SK-N-SH (cell line): ENCODE data around the gene SLC17A7. TPM values are rescaled to one million over a fixed set of nuclear protein-coding genes. Genes with fewer than 3 reads are reported as not detected.
A peak's percentile ranks its signal among the peaks of the same experiment; 100 is the strongest.

Experiments used
- CTCF ChIA-PET: fragments of 300-600, 350-600 bp; formaldehyde crosslinking; extraction: SDS; loops from one replicate; lab custom pipeline; 2021; lab: Yijun Ruan, JAX
- POLR2A ChIA-PET: fragments of 350-600 bp; sonication (Branson Sonifier 250); formaldehyde crosslinking; extraction: SDS; loops from one replicate; lab custom pipeline; 2020; ENCODE audit warnings: antibody characterized with exemption, inconsistent platforms; lab: Yijun Ruan, JAX
- DNase-seq: peaks from one replicate; pipeline ENCODE4 v3.0.0; 2012
- H2AFZ ChIP-seq: fragments of 200-600 bp; sonication (generic); 2 replicates; pipeline ENCODE4 v1.8.1; 2016; ENCODE audit warnings: antibody characterized with exemption, mild to moderate bottlenecking, low read depth
- H3F3A ChIP-seq: fragments of 200-600 bp; sonication (generic); replicated peaks from 2 replicates; pipeline ENCODE3; 2016; ENCODE audit warnings: antibody characterized with exemption, mild to moderate bottlenecking; ENCODE audit not compliant: insufficient read depth
- H3K27ac ChIP-seq, 2 experiments: fragments of 200-500 bp in 1 of 2; fragments of 200-600 bp in 1 of 2; sonication (Bioruptor generic) in 1 of 2; sonication (generic), shearing (Covaris generic) in 1 of 2; 2 replicates each; pipeline versions ENCODE4 v1.5.1 to v1.6.1; 2014 to 2016; ENCODE audit warnings: low read depth in 2 of 2, inconsistent platforms in 1 of 2, low read length in 1 of 2, mild to moderate bottlenecking in 1 of 2, mixed read lengths in 1 of 2
- H3K27me3 ChIP-seq: fragments of 200-600 bp; sonication (generic), shearing (Covaris generic); 2 replicates; pipeline ENCODE4 v1.6.1; 2016; ENCODE audit warnings: mixed run types; ENCODE audit not compliant: insufficient read depth
- H3K36me3 ChIP-seq, 2 experiments: fragments of 200-500 bp in 1 of 2; fragments of 200-600 bp in 1 of 2; sonication (Bioruptor generic) in 1 of 2; sonication (generic) in 1 of 2; replicated peaks in 1 of 2; 2 replicates each; pipeline versions ENCODE3 to v1.5.1; 2014 to 2016; ENCODE audit warnings: low read length in 1 of 2, mild to moderate bottlenecking in 1 of 2; ENCODE audit not compliant: insufficient read depth in 2 of 2, control insufficient read depth in 1 of 2
- H3K4me1 ChIP-seq, 2 experiments: fragments of 200-500 bp in 1 of 2; fragments of 200-600 bp in 1 of 2; sonication (Bioruptor generic) in 1 of 2; sonication (generic), shearing (Covaris generic) in 1 of 2; 2 replicates each; pipeline versions ENCODE4 v1.5.1 to v1.6.1; 2014 to 2016; ENCODE audit warnings: low read depth in 1 of 2, low read length in 1 of 2, mixed run types in 1 of 2; ENCODE audit not compliant: insufficient read depth in 2 of 2, control insufficient read depth in 1 of 2
- H3K4me2 ChIP-seq: fragments of 200-600 bp; sonication (generic), shearing (Covaris generic); 2 replicates; pipeline ENCODE4 v1.6.1; 2017; ENCODE audit warnings: mixed run types
- H3K4me3 ChIP-seq, 2 experiments: fragments of 200-500 bp in 1 of 2; fragments of 200-600 bp in 1 of 2; sonication (Bioruptor generic) in 1 of 2; sonication (generic), shearing (Covaris generic) in 1 of 2; 2 replicates each; pipeline versions ENCODE4 v1.5.1 to v1.8.1; 2014 to 2016; ENCODE audit warnings: low read depth in 2 of 2, inconsistent platforms in 1 of 2, low read length in 1 of 2, mild to moderate bottlenecking in 1 of 2, mixed read lengths in 1 of 2, moderate library complexity in 1 of 2
- H3K79me2 ChIP-seq: fragments of 200-600 bp; sonication (generic); 2 replicates; pipeline ENCODE4 v1.8.1; 2017; ENCODE audit warnings: mild to moderate bottlenecking; ENCODE audit not compliant: insufficient read depth
- H3K9ac ChIP-seq: fragments of 200-600 bp; sonication (generic); 2 replicates; pipeline ENCODE4 v1.6.1; 2017; ENCODE audit warnings: mixed run types
- H3K9me2 ChIP-seq: fragments of 200-600 bp; sonication (generic); 2 replicates; pipeline ENCODE4 v1.6.1; 2017; ENCODE audit warnings: mixed run types
- H3K9me3 ChIP-seq: fragments of 200-600 bp; sonication (generic); 2 replicates; pipeline ENCODE4 v1.6.1; 2017; ENCODE audit warnings: mixed run types, mild to moderate bottlenecking, moderate library complexity
- H4K20me1 ChIP-seq: fragments of 200-600 bp; sonication (generic); 2 replicates; pipeline ENCODE4 v1.6.1; 2017; ENCODE audit warnings: mild to moderate bottlenecking, mixed run types; ENCODE audit not compliant: insufficient read depth
- CHD2 ChIP-seq: fragments of 150-350 bp; IDR thresholded peaks from 2 replicates; pipeline ENCODE4 v1.6.1; 2018; ENCODE audit warnings: low read length; ENCODE audit not compliant: partially characterized antibody
- CTCF ChIP-seq: fragments of 200-600 bp; sonication (generic); IDR thresholded peaks from 2 replicates; pipeline ENCODE4 v1.6.1; 2017; ENCODE audit warnings: antibody characterized with exemption, mild to moderate bottlenecking, moderate library complexity
- EP300 ChIP-seq, 2 experiments: IDR thresholded peaks; 2 replicates each; pipeline versions ENCODE4 v1.4.0 to v1.6.1; 2012; ENCODE audit warnings: borderline replicate concordance in 1 of 2, low read depth in 1 of 2, low read length in 1 of 2
- EZH2phosphoT487 ChIP-seq: fragments of 200-600 bp; sonication (generic); IDR thresholded peaks from 2 replicates; pipeline ENCODE4 v1.6.1; 2017; ENCODE audit warnings: low read depth, mixed run types, mild to moderate bottlenecking, antibody characterized with exemption, moderate library complexity, borderline replicate concordance
- FOXJ3 ChIP-seq: sonication (generic); formaldehyde crosslinking; IDR thresholded peaks from 2 replicates; pipeline ENCODE4 v1.5.1; 2020; ENCODE audit warnings: mild to moderate bottlenecking, missing genetic modification reagents
- FOXM1 ChIP-seq: IDR thresholded peaks from 2 replicates; pipeline ENCODE4 v1.4.0; 2012; ENCODE audit warnings: low read depth, mild to moderate bottlenecking
- IRF3 ChIP-seq: fragments of 150-350 bp; IDR thresholded peaks from 2 replicates; pipeline ENCODE4 v1.6.1; 2016; ENCODE audit warnings: mild to moderate bottlenecking, low read depth, low read length
- MAX ChIP-seq: IDR thresholded peaks from 2 replicates; pipeline ENCODE4 v1.4.0; 2012; ENCODE audit warnings: low read depth
- MXI1 ChIP-seq: IDR thresholded peaks from 2 replicates; pipeline ENCODE4 v1.6.1; 2012; ENCODE audit warnings: mild to moderate bottlenecking, low read depth, low read length, improper control_type of control experiment
- NRF1 ChIP-seq: IDR thresholded peaks from 2 replicates; pipeline ENCODE4 v1.6.1; 2012; ENCODE audit warnings: low read depth, mild to moderate bottlenecking, low read length
- POLR2AphosphoS5 ChIP-seq: IDR thresholded peaks from 2 replicates; pipeline ENCODE4 v1.6.1; 2012; ENCODE audit warnings: low read depth, low read length
- RAD21 ChIP-seq: IDR thresholded peaks from 2 replicates; pipeline ENCODE4 v1.6.1; 2012; ENCODE audit warnings: mild to moderate bottlenecking, low read length
- RXRA ChIP-seq: IDR thresholded peaks from 2 replicates; pipeline ENCODE4 v1.4.0; 2012; ENCODE audit warnings: low read depth, mild to moderate bottlenecking, borderline replicate concordance
- SIN3A ChIP-seq: IDR thresholded peaks from 2 replicates; pipeline ENCODE4 v1.6.1; 2012; ENCODE audit warnings: low read depth, mild to moderate bottlenecking, low read length, moderate library complexity, borderline replicate concordance
- SMC3 ChIP-seq: IDR thresholded peaks from 2 replicates; pipeline ENCODE4 v1.6.1; 2012; ENCODE audit warnings: low read depth, low read length, improper control_type of control experiment
- TAF1 ChIP-seq: IDR thresholded peaks from 2 replicates; pipeline ENCODE4 v1.6.1; 2012; ENCODE audit warnings: low read depth, mild to moderate bottlenecking, low read length, moderate library complexity, borderline replicate concordance
- TEAD4 ChIP-seq: IDR thresholded peaks from 2 replicates; pipeline ENCODE4 v1.4.0; 2012; ENCODE audit warnings: mild to moderate bottlenecking, borderline replicate concordance; ENCODE audit not compliant: insufficient read depth
- YY1 ChIP-seq: IDR thresholded peaks from 2 replicates; pipeline ENCODE4 v1.4.0; 2012; ENCODE audit warnings: low read depth, mild to moderate bottlenecking
- WGBS: methylation state at CpG from one replicate; pipeline ENCODE4 v1.1.6; 2017; ENCODE audit warnings: low lambda C conversion rate; 5-methylcytosine and 5-hydroxymethylcytosine counted together
- polyA plus RNA-seq, 3 experiments: library from polyadenylated mRNA; depleted of rRNA; stranded (reverse); fragments of >200 nt; gene quantifications; 2 replicates each; pipeline ENCODE4 v1.2.3, GENCODE V29; 2012

The SLC17A7 gene
- polyA plus RNA-seq, 1 of the 3 experiments (the other 2 are of a cell fraction), result 0.59 TPM

- Histone ChIP-seq H3K9me3 (no peaks in the 10 kb centered on the region), H3K9ac (no peak overlapping the region), H3K4me3 (no peak overlapping the region), H3F3A (no peaks in the 10 kb centered on the region), H3K79me2 (no peaks in the 10 kb centered on the region), H3K9me2 (no peaks in the 10 kb centered on the region), H2AFZ (no peak overlapping the region), H4K20me1 (no peaks in the 10 kb centered on the region), H3K4me2 (no peak overlapping the region), H3K27me3 (peaks cover 11% of the 10 kb centered on the region), H3K27ac (no peak overlapping the region), H3K36me3 (no peaks in the 10 kb centered on the region), H3K4me1 (peaks cover 0 to 2% of the 10 kb centered on the region in 2 experiments; a peak in 1 of 4 replicates)
- TF ChIP-seq IRF3, result no peak
- TF ChIP-seq YY1, result no peak
- no peak for TF ChIP-seq CHD2
- TF ChIP-seq TEAD4, result no peak
- TF ChIP-seq EP300 (IDR thresholded peaks at IDR 0.05; ENCODE audit: borderline replicate concordance in 1 of 2, low read depth in 1 of 2, low read length in 1 of 2), result no peak
- CTCF ChIA-PET, result interaction anchor here (0.6 to 1.6 kb wide), 6 partner anchors 13 to 46 kb away, joined by 3 to 6 read pairs (median 3); no protein-coding TSS in a partner anchor
- POLR2A ChIA-PET, result interaction anchor here (0.5 to 1.3 kb wide), 2 partner anchors 54 to 91 kb away, joined by 3 read pairs; partner anchors contain the start of gene PIH1D1
- 63% methylated on average over 8 of the region's 11 CpGs for WGBS
- DNase-seq, result peak; percentile 9
These were observed 43.2 kb downstream of the SLC17A7 start for GRCh38 chr19:49398001-49398615.

- DNase-seq, result peak; percentile 4
- no peaks in the 10 kb centered on the region for H3K9me3 ChIP-seq
- H4K20me1 ChIP-seq, result no peaks in the 10 kb centered on the region
- peaks cover 22% of the 10 kb centered on the region for H3K27me3 ChIP-seq
- H3K9me2 ChIP-seq, result no peaks in the 10 kb centered on the region
- no peaks in the 10 kb centered on the region for H3K36me3 ChIP-seq
- H3K27ac ChIP-seq, result no peak overlapping the region
- H3K4me2 ChIP-seq, result no peak overlapping the region
- no peak overlapping the region for H3K9ac ChIP-seq
- peaks cover 0 to 2% of the 10 kb centered on the region in 2 experiments; a peak in 1 of 4 replicates for H3K4me1 ChIP-seq
- 56% methylated on average over 8 of the region's 8 CpGs for WGBS
- TF ChIP-seq NRF1, result no peak
- no peak for TF ChIP-seq CTCF
- TF ChIP-seq SMC3, result no peak
- TF ChIP-seq RAD21, result no peak
- TF ChIP-seq IRF3, result no peak
- no peak for TF ChIP-seq EZH2phosphoT487
- no peak for TF ChIP-seq TAF1
- TF ChIP-seq MXI1, result no peak
- TF ChIP-seq MAX, result no peak
- no peak for TF ChIP-seq POLR2AphosphoS5
- TF ChIP-seq TEAD4, result no peak
- TF ChIP-seq YY1, result no peak
- no peak for TF ChIP-seq SIN3A
- TF ChIP-seq FOXJ3 (CRISPR knock-in tag), result no peak
- no peak for TF ChIP-seq RXRA
- TF ChIP-seq FOXM1, result no peak
- H3K4me3 ChIP-seq, result no peak overlapping the region
- CTCF ChIA-PET, result interaction anchor here (1.2 to 1.6 kb wide), 2 partner anchors 16 to 46 kb away, joined by 3 to 6 read pairs; no protein-coding TSS in a partner anchor
- no peaks in the 10 kb centered on the region for H3K79me2 ChIP-seq
- POLR2A ChIA-PET, result interaction anchor here (1.3 kb wide), 1 partner anchor 55 kb away, joined by 3 read pairs; the partner anchor contains the start of gene PIH1D1
- H3F3A ChIP-seq, result peaks cover 4% of the 10 kb centered on the region
- H2AFZ ChIP-seq, result no peak overlapping the region
These were observed 44.4 kb downstream of the SLC17A7 start for GRCh38 chr19:49396738-49397505.
